Uterus (tissue), 2 donors: ENCODE data around the gene SEC14L6.

ENCODE experiments used
- CTCF ChIP-seq, 4 experiments: fragments of 200-600 bp in 2 of 4; fragments of 450-650 bp in 2 of 4; sonication (generic) in 2 of 4; IDR thresholded peaks; one replicate each; pipeline ENCODE4 v1.5.1; 2016 to 2019; ENCODE audit warnings: antibody characterized with exemption in 4 of 4, mild to moderate bottlenecking in 2 of 4, moderate library complexity in 1 of 4
- POLR2A ChIP-seq, 2 donors: fragments of 450-650 bp; IDR thresholded peaks; one replicate each; pipeline ENCODE4 v1.6.1; 2016; ENCODE audit warnings: antibody characterized with exemption in 2 of 2, mild to moderate bottlenecking in 1 of 2, moderate library complexity in 1 of 2

GRCh38 chr22:30516273-30516672 is 30.3 kb downstream of the SEC14L6 start:
- TF ChIP-seq CTCF (IDR thresholded peaks at IDR 0.05) (no peak), POLR2A (IDR thresholded peaks at IDR 0.05) (no peak)
